MM.1S (cell line): ENCODE data around the gene TEKT2.

ENCODE experiments used
- EZH2 ChIP-seq: fragments of 300-600 bp; sonication (generic); optimal IDR thresholded peaks from 2 replicates; pipeline ENCODE3; 2017; ENCODE audit warnings: low read depth, mild to moderate bottlenecking, antibody characterized with exemption, low read length, mixed read lengths
- TF ChIP-seq, protein P1 (sequence below): fragments of 300-600 bp; sonication (generic); IDR thresholded peaks from 2 replicates; pipeline ENCODE4 v1.5.1; 2016; ENCODE audit warnings: antibody characterized with exemption, low read length, mixed read lengths

DNA sequence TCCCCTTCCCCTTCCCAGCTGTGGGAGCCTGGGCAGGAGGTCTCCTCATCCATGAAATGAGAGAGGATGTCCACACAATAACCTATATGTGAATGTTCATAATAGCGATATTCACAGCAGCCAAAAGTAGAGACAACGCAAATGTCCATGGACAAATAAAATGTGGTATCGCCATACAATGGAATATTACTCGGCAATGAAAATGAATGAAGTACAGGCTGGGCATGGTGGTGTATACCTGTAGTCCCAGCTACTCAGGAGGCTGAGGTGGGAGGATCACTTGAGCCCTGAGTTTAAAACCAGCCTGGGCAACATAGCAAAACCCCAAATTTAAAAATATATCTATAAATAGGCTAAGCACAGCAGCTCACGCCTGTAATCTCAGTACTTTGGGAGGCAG is 17.7 kb downstream of the TEKT2 start:
- TF ChIP-seq, protein P1, sequence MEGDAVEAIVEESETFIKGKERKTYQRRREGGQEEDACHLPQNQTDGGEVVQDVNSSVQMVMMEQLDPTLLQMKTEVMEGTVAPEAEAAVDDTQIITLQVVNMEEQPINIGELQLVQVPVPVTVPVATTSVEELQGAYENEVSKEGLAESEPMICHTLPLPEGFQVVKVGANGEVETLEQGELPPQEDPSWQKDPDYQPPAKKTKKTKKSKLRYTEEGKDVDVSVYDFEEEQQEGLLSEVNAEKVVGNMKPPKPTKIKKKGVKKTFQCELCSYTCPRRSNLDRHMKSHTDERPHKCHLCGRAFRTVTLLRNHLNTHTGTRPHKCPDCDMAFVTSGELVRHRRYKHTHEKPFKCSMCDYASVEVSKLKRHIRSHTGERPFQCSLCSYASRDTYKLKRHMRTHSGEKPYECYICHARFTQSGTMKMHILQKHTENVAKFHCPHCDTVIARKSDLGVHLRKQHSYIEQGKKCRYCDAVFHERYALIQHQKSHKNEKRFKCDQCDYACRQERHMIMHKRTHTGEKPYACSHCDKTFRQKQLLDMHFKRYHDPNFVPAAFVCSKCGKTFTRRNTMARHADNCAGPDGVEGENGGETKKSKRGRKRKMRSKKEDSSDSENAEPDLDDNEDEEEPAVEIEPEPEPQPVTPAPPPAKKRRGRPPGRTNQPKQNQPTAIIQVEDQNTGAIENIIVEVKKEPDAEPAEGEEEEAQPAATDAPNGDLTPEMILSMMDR = no peak
- TF ChIP-seq EZH2 = no peak
